Measurements from ENCODE around the gene PATL1. TPM values are rescaled to one million over a fixed set of nuclear protein-coding genes. Genes with fewer than 3 reads are reported as not detected.

PATL1 gene
- total RNA-seq, 1 experiment from 2014 or later = 55.0 TPM

DNA sequence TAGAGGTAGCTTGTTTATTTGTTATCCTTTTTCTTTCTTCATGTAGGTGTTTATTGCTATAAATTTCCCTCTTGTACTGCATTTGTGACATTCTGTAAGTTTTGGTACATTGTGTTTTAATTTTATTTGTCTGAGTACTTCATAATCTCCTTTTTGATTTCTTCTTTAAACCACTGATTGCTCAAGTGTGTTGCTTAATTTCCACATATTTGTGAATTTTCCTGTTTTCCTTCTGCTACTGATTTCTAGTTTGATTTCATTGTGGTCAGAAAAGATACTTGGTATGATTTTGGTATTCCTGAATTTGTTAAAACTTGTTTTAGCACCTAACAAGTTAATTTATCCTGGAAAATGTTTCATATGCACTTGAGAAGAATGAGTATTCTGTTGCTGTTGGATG, 29.7 kb upstream of the PATL1 start:
- BruUV-seq (replicated peaks) = no TSS peak
- Histone ChIP-seq H3K9me3 (ENCODE audit: insufficient read depth, low read depth) (no peaks in the 10 kb centered on the region), H3K79me2 (ENCODE audit: low read depth) (no peaks in the 10 kb centered on the region), H2AFZ (no peak overlapping the region), H3K27ac (no peak overlapping the region), H3K27me3 (ENCODE audit: insufficient read depth, low read depth) (peaks cover 5% of the 10 kb centered on the region; the same call in 1 of the 2 replicates), H3K4me3 (no peak overlapping the region), H3K36me3 (ENCODE audit: low read depth) (no peaks in the 10 kb centered on the region), H3F3A (ENCODE audit: insufficient read depth, low read depth) (no peaks in the 10 kb centered on the region), H3K9me2 (ENCODE audit: insufficient read depth) (no peaks in the 10 kb centered on the region; the same call in 1 of the 2 replicates), H3K4me2 (no peak overlapping the region), H4K20me1 (ENCODE audit: insufficient read depth) (no peaks in the 10 kb centered on the region), H3K4me1 (replicated peaks; ENCODE audit: insufficient read depth) (no peaks in the 10 kb centered on the region)
- no peak for TF ChIP-seq EZH2 (IDR thresholded peaks at IDR 0.05; ENCODE audit: low read depth)
- TF ChIP-seq CTCF (conservative IDR thresholded peaks at IDR 0.05) = no peak
- intact Hi-C loops (cut with micrococcal nuclease; ENCODE audit: unreplicated experiment) = no loop called here
- CTCF ChIA-PET = interaction anchor here (0.6 kb wide), 1 partner anchor 21 kb away, joined by 4 read pairs; no protein-coding TSS in a partner anchor
- POLR2A ChIA-PET (ENCODE audit: unreplicated experiment) = no interaction called here
- no peak for DNase-seq

DNA sequence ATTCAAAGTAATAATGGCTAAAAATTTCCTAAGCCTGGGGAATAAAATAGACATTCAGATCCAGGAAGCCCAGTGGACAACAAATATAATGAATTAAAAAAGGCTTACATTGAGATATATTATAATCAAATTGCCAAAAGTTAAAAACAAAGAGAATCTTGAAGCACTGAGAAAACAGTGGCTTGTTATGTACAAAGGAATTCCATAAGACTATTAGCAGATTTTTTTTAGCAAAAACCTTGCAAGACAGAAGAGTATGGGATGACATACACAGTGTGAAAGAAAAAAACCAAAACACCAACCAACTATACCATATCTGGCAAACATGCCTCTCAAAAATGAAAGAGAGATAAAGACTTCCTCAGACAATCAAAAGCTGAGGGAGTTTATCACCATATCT, 24.1 kb upstream of the PATL1 start:
- H3K27ac ChIP-seq = no peak overlapping the region
- no peaks in the 10 kb centered on the region for H3K79me2 ChIP-seq (ENCODE audit: low read depth)
- DNase-seq = no peak
- ChIA-PET POLR2A (ENCODE audit: unreplicated experiment) (no interaction called here), CTCF (no interaction called here)
- peaks cover 8% of the 10 kb centered on the region for H3K4me1 ChIP-seq (replicated peaks; ENCODE audit: insufficient read depth)
- H2AFZ ChIP-seq = no peak overlapping the region
- no peaks in the 10 kb centered on the region for H3K36me3 ChIP-seq (ENCODE audit: low read depth)
- peaks cover 5% of the 10 kb centered on the region; the same call in 1 of the 2 replicates for H3K27me3 ChIP-seq (ENCODE audit: insufficient read depth, low read depth)
- no peaks in the 10 kb centered on the region; the same call in 1 of the 2 replicates for H3K9me2 ChIP-seq (ENCODE audit: insufficient read depth)
- intact Hi-C loops (cut with micrococcal nuclease; ENCODE audit: unreplicated experiment) = no loop called here
- no peaks in the 10 kb centered on the region for H3F3A ChIP-seq (ENCODE audit: insufficient read depth, low read depth)
- no TSS peak for BruUV-seq (replicated peaks)
- H4K20me1 ChIP-seq (ENCODE audit: insufficient read depth) = no peaks in the 10 kb centered on the region
- H3K4me2 ChIP-seq = no peak overlapping the region
- H3K4me3 ChIP-seq = no peak overlapping the region
- no peaks in the 10 kb centered on the region for H3K9me3 ChIP-seq (ENCODE audit: insufficient read depth, low read depth)
- TF ChIP-seq CTCF (conservative IDR thresholded peaks at IDR 0.05) = no peak
- TF ChIP-seq EZH2 (IDR thresholded peaks at IDR 0.05; ENCODE audit: low read depth) = no peak

- no peaks in the 10 kb centered on the region for H3K9me2 ChIP-seq (ENCODE audit: insufficient read depth)
Observed at GRCh38 chr11:59691156-59691555, 22.3 kb upstream of the PATL1 start.

More at GRCh38 chr11:59691156-59691555, 22.3 kb upstream of the PATL1 start:
- no peaks in the 10 kb centered on the region for H3K79me2 ChIP-seq (ENCODE audit: low read depth)
- H3K4me1 ChIP-seq (replicated peaks; ENCODE audit: insufficient read depth) = peaks cover 8% of the 10 kb centered on the region
- POLR2A ChIA-PET (ENCODE audit: unreplicated experiment) = no interaction called here
- no peaks in the 10 kb centered on the region for H3K36me3 ChIP-seq (ENCODE audit: low read depth)
- no peak overlapping the region for H3K27ac ChIP-seq
- CTCF ChIA-PET = no interaction called here
- peaks cover 3% of the 10 kb centered on the region; the same call in 1 of the 2 replicates for H3K27me3 ChIP-seq (ENCODE audit: insufficient read depth, low read depth)
- no peaks in the 10 kb centered on the region for H4K20me1 ChIP-seq (ENCODE audit: insufficient read depth)
- TF ChIP-seq EZH2 (IDR thresholded peaks at IDR 0.05; ENCODE audit: low read depth) (no peak), CTCF (conservative IDR thresholded peaks at IDR 0.05) (no peak)
- no peak for DNase-seq
- intact Hi-C loops (cut with micrococcal nuclease; ENCODE audit: unreplicated experiment) = no loop called here
- H2AFZ ChIP-seq = no peak overlapping the region
- H3K4me2 ChIP-seq = no peak overlapping the region
- H3K9me3 ChIP-seq (ENCODE audit: insufficient read depth, low read depth) = no peaks in the 10 kb centered on the region
- H3F3A ChIP-seq (ENCODE audit: insufficient read depth, low read depth) = no peaks in the 10 kb centered on the region
- H3K4me3 ChIP-seq = no peak overlapping the region
- no TSS peak for BruUV-seq (replicated peaks)

All from PC-9 (cell line).